HEK293 (cell line): ENCODE results near the gene RALA.

Experiments
- CTCF ChIA-PET: fragments of 350-600 bp; formaldehyde crosslinking; extraction: SDS; loops from one replicate; lab custom pipeline; 2021; ENCODE audit warnings: antibody characterized with exemption; lab: Yijun Ruan, JAX
- POLR2A ChIA-PET: fragments of 300-600 bp; formaldehyde crosslinking; extraction: SDS; loops from one replicate; lab custom pipeline; 2020; ENCODE audit warnings: antibody characterized with exemption, inconsistent platforms; lab: Yijun Ruan, JAX
- H3K27ac ChIP-seq: fragments of 200-500 bp; sonication (Bioruptor generic); 2 replicates; pipeline ENCODE4 v1.5.1; 2014; ENCODE audit warnings: low read depth, low read length, control low read depth, inconsistent platforms; ENCODE audit errors: extremely low read depth
- H3K36me3 ChIP-seq, 2 experiments: fragments of 200-500 bp in 1 of 2; sonication (Bioruptor generic) in 1 of 2; 1 replicate in 1 of 2; 2 replicates in 1 of 2; pipeline ENCODE4 v1.5.1; 2014 to 2017; ENCODE audit warnings: inconsistent platforms in 2 of 2, low read length in 2 of 2; ENCODE audit not compliant: control insufficient read depth in 2 of 2, insufficient read depth in 1 of 2
- H3K4me1 ChIP-seq: fragments of 200-500 bp; sonication (Bioruptor generic); 2 replicates; pipeline ENCODE4 v1.5.1; 2014; ENCODE audit warnings: mild to moderate bottlenecking, low read length, inconsistent platforms; ENCODE audit not compliant: control insufficient read depth, insufficient read depth
- H3K4me3 ChIP-seq: 2 replicates; pipeline ENCODE4 v1.5.1; 2011; ENCODE audit warnings: low read depth, mild to moderate bottlenecking, control low read depth, low read length, moderate library complexity
- H3K9me3 ChIP-seq: fragments of 200-500 bp; sonication (Bioruptor generic); 2 replicates; pipeline ENCODE4 v1.5.1; 2014; ENCODE audit warnings: low read depth, low read length, inconsistent platforms; ENCODE audit not compliant: control insufficient read depth, insufficient read depth
- BCL11A ChIP-seq: fragments of 450-650 bp; formaldehyde crosslinking; IDR thresholded peaks from 2 replicates; pipeline ENCODE4 v1.5.1; 2016; ENCODE audit warnings: low read depth, missing biosample characterization, missing genetic modification characterization
- EGR2 ChIP-seq: fragments of 450-650 bp; formaldehyde crosslinking; IDR thresholded peaks from 2 replicates; pipeline ENCODE4 v1.5.1; 2016; ENCODE audit warnings: low read depth, missing biosample characterization, missing genetic modification characterization
- GFI1B ChIP-seq: fragments of 450-650 bp; formaldehyde crosslinking; IDR thresholded peaks from 2 replicates; pipeline ENCODE4 v1.5.1; 2016; ENCODE audit warnings: missing biosample characterization, missing genetic modification characterization
- GLIS1 ChIP-seq: fragments of 450-650 bp; formaldehyde crosslinking; IDR thresholded peaks from 2 replicates; pipeline ENCODE4 v1.5.1; 2016; ENCODE audit warnings: missing biosample characterization, missing genetic modification characterization
- GLIS2 ChIP-seq: fragments of 450-650 bp; formaldehyde crosslinking; IDR thresholded peaks from 2 replicates; pipeline ENCODE4 v1.5.1; 2016; ENCODE audit warnings: missing biosample characterization, missing genetic modification characterization
- INSM2 ChIP-seq: fragments of 450-650 bp; formaldehyde crosslinking; IDR thresholded peaks from 2 replicates; pipeline ENCODE4 v1.5.1; 2016; ENCODE audit warnings: missing biosample characterization, missing genetic modification characterization
- KLF8 ChIP-seq: fragments of 450-650 bp; formaldehyde crosslinking; IDR thresholded peaks from 2 replicates; pipeline ENCODE4 v1.5.1; 2016; ENCODE audit warnings: missing biosample characterization, missing genetic modification characterization
- SETDB1 ChIP-seq: IDR thresholded peaks from one replicate; pipeline ENCODE4 v1.6.1; 2017; ENCODE audit warnings: mild to moderate bottlenecking, low read length, moderate library complexity, mixed read lengths; ENCODE audit not compliant: insufficient read length
- SP3 ChIP-seq: fragments of 450-650 bp; formaldehyde crosslinking; IDR thresholded peaks from 2 replicates; pipeline ENCODE4 v1.5.1; 2016; ENCODE audit warnings: missing biosample characterization, missing genetic modification characterization
- SP7 ChIP-seq: fragments of 450-650 bp; formaldehyde crosslinking; IDR thresholded peaks from 2 replicates; pipeline ENCODE4 v1.5.1; 2016; ENCODE audit warnings: missing biosample characterization, missing genetic modification characterization
- ZFP41 ChIP-seq: fragments of 450-650 bp; formaldehyde crosslinking; IDR thresholded peaks from 2 replicates; pipeline ENCODE4 v1.5.1; 2016; ENCODE audit warnings: missing biosample characterization, missing genetic modification characterization, borderline replicate concordance
- ZNF221 ChIP-seq: fragments of 450-650 bp; formaldehyde crosslinking; IDR thresholded peaks from 2 replicates; pipeline ENCODE4 v1.5.1; 2017; ENCODE audit warnings: missing biosample characterization, missing genetic modification characterization, borderline replicate concordance
- ZNF23 ChIP-seq: fragments of 450-650 bp; formaldehyde crosslinking; IDR thresholded peaks from 2 replicates; pipeline ENCODE4 v1.5.1; 2016; ENCODE audit warnings: missing biosample characterization, missing genetic modification characterization, borderline replicate concordance
- ZNF341 ChIP-seq: fragments of 450-650 bp; formaldehyde crosslinking; IDR thresholded peaks from 2 replicates; pipeline ENCODE4; 2016; ENCODE audit warnings: low read depth, missing biosample characterization, missing genetic modification characterization
- ZNF37A ChIP-seq: fragments of 450-650 bp; IDR thresholded peaks from 2 replicates; pipeline ENCODE4 v1.5.1; 2018; ENCODE audit warnings: missing biosample characterization, missing genetic modification characterization
- ZNF510 ChIP-seq: fragments of 450-650 bp; formaldehyde crosslinking; IDR thresholded peaks from 2 replicates; pipeline ENCODE4 v1.5.1; 2018; ENCODE audit warnings: mild to moderate bottlenecking, missing genetic modification characterization, missing biosample characterization; ENCODE audit not compliant: insufficient replicate concordance
- ZNF529 ChIP-seq: fragments of 450-650 bp; formaldehyde crosslinking; IDR thresholded peaks from 2 replicates; pipeline ENCODE4 v1.5.1; 2017; ENCODE audit warnings: missing genetic modification characterization, missing biosample characterization; ENCODE audit not compliant: insufficient replicate concordance
- ZNF585B ChIP-seq: fragments of 450-650 bp; formaldehyde crosslinking; IDR thresholded peaks from 2 replicates; pipeline ENCODE4 v1.5.1; 2016; ENCODE audit warnings: missing biosample characterization, missing genetic modification characterization
- ZNF600 ChIP-seq: fragments of 450-650 bp; formaldehyde crosslinking; IDR thresholded peaks from 2 replicates; pipeline ENCODE4 v1.5.1; 2016; ENCODE audit warnings: missing biosample characterization, missing genetic modification characterization
- ZNF623 ChIP-seq: fragments of 450-650 bp; formaldehyde crosslinking; IDR thresholded peaks from 2 replicates; pipeline ENCODE4 v1.5.1; 2016; ENCODE audit warnings: missing biosample characterization, missing genetic modification characterization
- ZNF639 ChIP-seq: fragments of 450-650 bp; formaldehyde crosslinking; IDR thresholded peaks from 2 replicates; pipeline ENCODE4 v1.5.1; 2016; ENCODE audit warnings: missing biosample characterization, missing genetic modification characterization
- ZNF670 ChIP-seq: fragments of 450-650 bp; formaldehyde crosslinking; IDR thresholded peaks from 2 replicates; pipeline ENCODE4 v1.5.1; 2016; ENCODE audit warnings: missing biosample characterization, missing genetic modification characterization, low read depth
- ZNF701 ChIP-seq: fragments of 450-650 bp; formaldehyde crosslinking; IDR thresholded peaks from 2 replicates; pipeline ENCODE4 v1.5.1; 2016; ENCODE audit warnings: missing biosample characterization, missing genetic modification characterization
- ZNF707 ChIP-seq: fragments of 450-650 bp; formaldehyde crosslinking; IDR thresholded peaks from 2 replicates; pipeline ENCODE4 v1.5.1; 2016; ENCODE audit warnings: missing biosample characterization, missing genetic modification characterization
- ZNF76 ChIP-seq: fragments of 450-650 bp; formaldehyde crosslinking; IDR thresholded peaks from 2 replicates; pipeline ENCODE4; 2016; ENCODE audit warnings: low read depth, missing biosample characterization, missing genetic modification characterization, borderline replicate concordance
- ZNF768 ChIP-seq: fragments of 450-650 bp; formaldehyde crosslinking; IDR thresholded peaks from 2 replicates; pipeline ENCODE4 v1.5.1; 2018; ENCODE audit warnings: missing biosample characterization, mild to moderate bottlenecking, missing genetic modification characterization
- ZNF792 ChIP-seq: fragments of 450-650 bp; formaldehyde crosslinking; IDR thresholded peaks from 2 replicates; pipeline ENCODE4 v1.5.1; 2016; ENCODE audit warnings: missing biosample characterization, missing genetic modification characterization

RALA gene

GRCh38 chr7:39714447-39715091, 91.2 kb downstream of the RALA start:
- H3K9me3 ChIP-seq = no peaks in the 10 kb centered on the region
- POLR2A ChIA-PET = no interaction called here

GRCh38 chr7:39720586-39720985, 97.2 kb downstream of the RALA start:
- no peaks in the 10 kb centered on the region for H3K36me3 ChIP-seq
- H3K4me1 ChIP-seq = no peaks in the 10 kb centered on the region
- H3K9me3 ChIP-seq = no peaks in the 10 kb centered on the region
- POLR2A ChIA-PET = interaction anchor here (0.7 kb wide), 1 partner anchor 141 kb away, joined by 3 read pairs; no protein-coding TSS in a partner anchor
- CTCF ChIA-PET = no interaction called here
- H3K4me3 ChIP-seq = no peak overlapping the region
- no peak overlapping the region for H3K27ac ChIP-seq
- TF ChIP-seq ZNF37A (tag by site-specific recombination) (no peak), GFI1B (no peak), BCL11A (tag by site-specific recombination) (no peak), ZNF23 (tag by site-specific recombination) (no peak), INSM2 (no peak)
- TF ChIP-seq, all 188 proteins: peak for 0

More at GRCh38 chr7:39714447-39715091, 91.2 kb downstream of the RALA start:
- Histone ChIP-seq H3K36me3 (no peaks in the 10 kb centered on the region), H3K27ac (no peak overlapping the region), H3K4me3 (no peak overlapping the region), H3K4me1 (no peaks in the 10 kb centered on the region)
- TF ChIP-seq ZNF585B (tag by site-specific recombination) (peak; percentile 93), ZNF701 (no peak), SETDB1 (peak; percentile 51), KLF8 (no peak)
- CTCF ChIA-PET = no interaction called here

- POLR2A ChIA-PET = no interaction called here
- H3K4me3 ChIP-seq = no peak overlapping the region
- TF ChIP-seq ZNF600 (tag by site-specific recombination) = no peak
- no peak for TF ChIP-seq ZNF76
- TF ChIP-seq, all 188 proteins: peak for 0
- CTCF ChIA-PET = interaction anchor here (0.7 kb wide), 1 partner anchor 18 kb away, joined by 3 read pairs; no protein-coding TSS in a partner anchor
- H3K4me1 ChIP-seq = no peaks in the 10 kb centered on the region
- no peaks in the 10 kb centered on the region for H3K9me3 ChIP-seq
- H3K36me3 ChIP-seq = no peaks in the 10 kb centered on the region
- H3K27ac ChIP-seq = no peak overlapping the region
These were observed 98.0 kb downstream of the RALA start for GRCh38 chr7:39721345-39721744.

GRCh38 chr7:39721919-39722597, 98.7 kb downstream of the RALA start:
- Histone ChIP-seq H3K4me3 (no peak overlapping the region), H3K4me1 (no peaks in the 10 kb centered on the region), H3K27ac (no peak overlapping the region), H3K9me3 (no peaks in the 10 kb centered on the region), H3K36me3 (no peaks in the 10 kb centered on the region)
- CTCF ChIA-PET = interaction anchor here (0.6 to 0.7 kb wide), 2 partner anchors 70 to 114 kb away, joined by 3 to 7 read pairs; no protein-coding TSS in a partner anchor
- POLR2A ChIA-PET = no interaction called here
- no peak for TF ChIP-seq ZNF623
- no peak for TF ChIP-seq ZNF23 (tag by site-specific recombination)
- TF ChIP-seq ZNF707 = no peak
- no peak for TF ChIP-seq ZNF792 (tag by site-specific recombination)
- TF ChIP-seq SP3 (tag by site-specific recombination) = no peak
- no peak for TF ChIP-seq ZNF639
- no peak for TF ChIP-seq GLIS2 (tag by site-specific recombination)
- no peak for TF ChIP-seq EGR2
- TF ChIP-seq ZNF670 = no peak
- TF ChIP-seq ZNF221 (tag by site-specific recombination) = no peak
- no peak for TF ChIP-seq GLIS1 (tag by site-specific recombination)
- TF ChIP-seq ZNF529 = no peak
- no peak for TF ChIP-seq ZNF341
- TF ChIP-seq ZNF768 (tag by site-specific recombination) = no peak
- TF ChIP-seq SP7 (tag by site-specific recombination) = no peak
- TF ChIP-seq ZNF510 = no peak
- TF ChIP-seq ZFP41 (tag by site-specific recombination) = no peak
